GM12878 (cell line): ENCODE data around the gene HOXB3. TPM values are rescaled to one million over a fixed set of nuclear protein-coding genes. Genes with fewer than 3 reads are reported as not detected.

ENCODE experiments used
- ATAC-seq: fragments of 200-7000 bp; cut with Tn5 transposase; 3 replicates; pipeline ENCODE4 v1.9.1; 2020; ENCODE audit warnings: mild to moderate bottlenecking, moderate library complexity
- BruUV-seq: library from RNA; stranded (reverse); fragments of 400-500 nt; replicated peaks from 2 replicates; lab custom pipeline; 2021; lab: Mats Ljungman, UMichigan
- CTCF ChIA-PET: fragments of 300-600 bp; sonication (Branson Sonifier 250); formaldehyde crosslinking; extraction: SDS; loops from one replicate; lab custom pipeline; 2021; ENCODE audit warnings: inconsistent platforms; lab: Yijun Ruan, JAX
- POLR2A ChIA-PET: fragments of 350-600 bp; formaldehyde crosslinking; extraction: SDS; loops from one replicate; lab custom pipeline; 2021; ENCODE audit warnings: inconsistent platforms; lab: Charles Lee
- RAD21 ChIA-PET: fragments of 300-600 bp; sonication (Branson Sonifier 250); formaldehyde crosslinking; loops from one replicate; lab custom pipeline; 2023; ENCODE audit warnings: antibody characterized with exemption; ENCODE audit not compliant: unreplicated experiment; lab: Charles Lee
- SMC1A ChIA-PET: fragments of 300-600 bp; sonication (Branson Sonifier 250); formaldehyde crosslinking; loops from one replicate; lab custom pipeline; 2023; ENCODE audit not compliant: unreplicated experiment, uncharacterized antibody; lab: Charles Lee
- DNase-seq: peaks from one replicate; pipeline ENCODE4 v3.0.0-alpha.2; 2011; ENCODE audit warnings: low read depth, low spot score
- FAIRE-seq: peaks from 3 replicates; lab custom pipeline; 2011; peaks lifted over from hg19 to GRCh38; lab: Jason Lieb, UNC
- H2AFZ ChIP-seq: 2 replicates; pipeline ENCODE4 v1.6.0; 2011; ENCODE audit warnings: low read depth, low read length, control low read depth; ENCODE audit not compliant: control insufficient read depth
- H3K27ac ChIP-seq: 2 replicates; pipeline ENCODE4 v1.5.1; 2011; ENCODE audit warnings: control low read depth; ENCODE audit not compliant: control insufficient read depth, insufficient read depth
- H3K27me3 ChIP-seq, 2 experiments: replicated peaks in 1 of 2; 2 replicates each; pipeline versions ENCODE4 v1.6.0 to v1.6.1; 2011; ENCODE audit warnings: low read length in 1 of 2; ENCODE audit not compliant: control insufficient read depth in 2 of 2, insufficient read depth in 2 of 2
- H3K36me3 ChIP-seq, 2 experiments: 2 replicates each; pipeline ENCODE4 v1.5.1; 2011; ENCODE audit warnings: low read length in 1 of 2; ENCODE audit not compliant: control insufficient read depth in 2 of 2, insufficient read depth in 2 of 2
- H3K4me1 ChIP-seq: 2 replicates; pipeline ENCODE4 v1.6.1; 2011; ENCODE audit warnings: mild to moderate bottlenecking, low read length, moderate library complexity, mixed read lengths; ENCODE audit not compliant: control insufficient read depth, insufficient read depth
- H3K4me2 ChIP-seq: 2 replicates; pipeline ENCODE4 v1.6.0; 2011; ENCODE audit warnings: control low read depth; ENCODE audit not compliant: control insufficient read depth, insufficient read depth
- H3K4me3 ChIP-seq: fragments of 200-600 bp; sonication (generic); 2 replicates; pipeline ENCODE4 v1.5.1; 2016
- H3K79me2 ChIP-seq: 2 replicates; pipeline ENCODE4 v1.6.0; 2011; ENCODE audit warnings: low read length; ENCODE audit not compliant: control insufficient read depth, insufficient read depth
- H3K9ac ChIP-seq: 2 replicates; pipeline ENCODE4 v1.8.0; 2011; ENCODE audit warnings: low read length, control low read depth, mixed read lengths; ENCODE audit not compliant: control insufficient read depth, insufficient read depth
- H3K9me3 ChIP-seq: replicated peaks from 3 replicates; pipeline ENCODE4 v1.5.1; 2011; ENCODE audit warnings: mild to moderate bottlenecking, low read length; ENCODE audit not compliant: control insufficient read depth, insufficient read depth
- H4K20me1 ChIP-seq: 2 replicates; pipeline ENCODE4 v1.6.0; 2011; ENCODE audit not compliant: control insufficient read depth, insufficient read depth
- NFXL1 ChIP-seq: fragments of 450-650 bp; IDR thresholded peaks from 2 replicates; pipeline ENCODE4 v1.6.1; 2017; ENCODE audit warnings: antibody characterized with exemption, mild to moderate bottlenecking, borderline replicate concordance
- POLR2A ChIP-seq: IDR thresholded peaks from 2 replicates; pipeline ENCODE4 v1.6.1; 2011; ENCODE audit warnings: low read depth, mild to moderate bottlenecking, low read length
- RAD51 ChIP-seq: fragments of 450-650 bp; IDR thresholded peaks from 2 replicates; pipeline ENCODE4 v1.6.1; 2016; ENCODE audit warnings: moderate library complexity, mild to moderate bottlenecking, inconsistent platforms
- WGBS: methylation state at CpG from one replicate; pipeline ENCODE4 v1.1.6; 2016; ENCODE audit warnings: low lambda C conversion rate; ENCODE audit not compliant: insufficient replicate concordance, insufficient coverage; ENCODE audit errors: missing lambda C conversion rate; 5-methylcytosine and 5-hydroxymethylcytosine counted together
- in situ Hi-C: fragments of 300-500 bp; cut with MboI; formaldehyde crosslinking; loops from 9 replicates; pipeline ENCODE4 v1.14.3; 2018; ENCODE audit warnings: mixed read lengths
- intact Hi-C: fragments of 100-400 bp; cut with micrococcal nuclease; formaldehyde crosslinking; loops from one replicate; pipeline ENCODE4 v1.14.2; 2022; ENCODE audit not compliant: unreplicated experiment
- polyA plus RNA-seq, 11 experiments: library from polyadenylated mRNA; depleted of rRNA in 4 of 11; unstranded in 6 of 11; stranded (reverse) in 5 of 11; fragments of >200 nt; fragmentation: Nextera tagmentation in 4 of 11; fragmentation: Illumina TruSeq in 1 of 11; extraction: Ambion mirVana in 4 of 11; extraction: Trizol in 1 of 11; gene quantifications; 1 replicate in 1 of 11; 2 replicates in 10 of 11; pipeline versions ENCODE4 v1.2.1 to v1.2.3, GENCODE V29; 2011 to 2016; ENCODE audit warnings: inconsistent platforms in 2 of 11, missing spikeins in 2 of 11, low read depth in 1 of 11
- total RNA-seq, 4 experiments: library from RNA; depleted of rRNA in 3 of 4; stranded (reverse); fragments of >200 nt in 3 of 4; fragmentation: Illumina TruSeq in 1 of 4; extraction: Trizol in 1 of 4; gene quantifications; 2 replicates each; pipeline versions ENCODE4 v1.2.1 to v1.2.3, GENCODE V29; 2013 to 2021
- TF ChIP-seq, protein P1 (sequence below): IDR thresholded peaks from 2 replicates; pipeline ENCODE4 v1.6.1; 2011; ENCODE audit warnings: low read depth, mild to moderate bottlenecking, low read length, moderate library complexity, borderline replicate concordance; ENCODE audit errors: extremely low read depth
- TF ChIP-seq, protein P2 (sequence below): IDR thresholded peaks from 2 replicates; pipeline ENCODE4 v1.6.1; 2011; ENCODE audit warnings: borderline replicate concordance, low read depth, mild to moderate bottlenecking, moderate library complexity, mixed read lengths, low read length; ENCODE audit not compliant: insufficient read depth; ENCODE audit errors: extremely low read length

HOXB3 gene
- total and polyA plus RNA-seq, 10 of the 15 experiments (the other 5 are each of a cell fraction or from before 2014, with no cell fraction given), result 0.19 to 7.7 (median 2.9) TPM

DNA sequence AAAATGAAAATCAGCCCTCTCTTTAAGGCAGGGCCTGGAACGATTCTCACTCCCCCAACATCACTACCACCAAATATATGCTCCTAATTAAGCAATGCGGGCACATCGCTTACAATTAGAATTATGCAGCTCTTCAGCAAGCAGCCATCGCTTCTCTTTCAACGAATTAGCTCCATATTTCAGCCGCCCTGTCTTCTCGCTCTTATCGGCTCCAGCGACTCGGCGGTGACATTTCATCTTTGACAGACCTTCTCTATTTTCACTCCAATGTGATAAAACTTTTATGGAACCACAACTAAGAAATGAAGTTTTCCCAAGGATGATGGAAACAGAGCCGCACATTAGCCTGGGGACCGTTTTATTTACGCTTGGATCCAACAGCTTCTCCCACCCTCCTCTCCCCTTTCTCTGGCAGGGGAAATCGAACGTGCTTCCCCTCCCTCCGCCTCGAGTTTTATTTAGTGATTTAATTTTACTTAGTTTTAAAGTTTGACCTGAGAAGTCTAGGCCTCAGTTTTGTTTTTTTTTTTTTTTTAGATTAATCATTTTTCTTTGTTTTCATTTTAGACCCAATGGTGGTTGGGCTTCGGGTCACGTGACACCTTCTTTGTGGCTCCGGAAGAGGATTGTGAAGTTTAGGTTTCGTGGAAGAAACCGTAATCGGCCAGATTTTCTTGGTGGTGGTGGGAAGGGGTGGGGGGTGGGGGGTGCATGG, 42.1 kb downstream of the HOXB3 start:
- ATAC-seq, result no peak
- no peak overlapping the region for H2AFZ ChIP-seq
- H3K4me3 ChIP-seq, result no peak overlapping the region
- POLR2A ChIA-PET, result interaction anchor here (0.6 to 1.7 kb wide), 3 partner anchors 9 to 363 kb away, joined by 3 to 8 read pairs (median 5); no protein-coding TSS in a partner anchor
- SMC1A ChIA-PET, result interaction anchor here (1.0 to 1.8 kb wide), 3 partner anchors 30 to 196 kb away, joined by 3 to 5 read pairs (median 3); no protein-coding TSS in a partner anchor
- FAIRE-seq, result no peak
- no peak overlapping the region for H3K9ac ChIP-seq
- H4K20me1 ChIP-seq, result no peaks in the 10 kb centered on the region
- CTCF ChIA-PET, result interaction anchor here (0.7 to 1.1 kb wide), 3 partner anchors 45 to 288 kb away, joined by 3 to 4 read pairs (median 3); no protein-coding TSS in a partner anchor
- BruUV-seq, result no TSS peak
- H3K27ac ChIP-seq, result no peak overlapping the region
- H3K36me3 ChIP-seq, result peaks cover 0 to 6% of the 10 kb centered on the region in 2 experiments; a peak in 2 of 4 replicates
- intact Hi-C loops (no loop called here), in situ Hi-C loops (no loop called here)
- no peaks in the 10 kb centered on the region for H3K9me3 ChIP-seq
- no peak overlapping the region for H3K4me2 ChIP-seq
- no peaks in the 10 kb centered on the region for H3K27me3 ChIP-seq
- peaks cover 7% of the 10 kb centered on the region for H3K4me1 ChIP-seq
- TF ChIP-seq POLR2A (no peak), RAD51 (peak; percentile 80; the same call in 1 of the 2 replicates), NFXL1 (no peak)
- TF ChIP-seq, protein P1, sequence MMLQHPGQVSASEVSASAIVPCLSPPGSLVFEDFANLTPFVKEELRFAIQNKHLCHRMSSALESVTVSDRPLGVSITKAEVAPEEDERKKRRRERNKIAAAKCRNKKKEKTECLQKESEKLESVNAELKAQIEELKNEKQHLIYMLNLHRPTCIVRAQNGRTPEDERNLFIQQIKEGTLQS, result peak; percentile 11; the same call in 1 of the 2 replicates
- TF ChIP-seq, protein P2, sequence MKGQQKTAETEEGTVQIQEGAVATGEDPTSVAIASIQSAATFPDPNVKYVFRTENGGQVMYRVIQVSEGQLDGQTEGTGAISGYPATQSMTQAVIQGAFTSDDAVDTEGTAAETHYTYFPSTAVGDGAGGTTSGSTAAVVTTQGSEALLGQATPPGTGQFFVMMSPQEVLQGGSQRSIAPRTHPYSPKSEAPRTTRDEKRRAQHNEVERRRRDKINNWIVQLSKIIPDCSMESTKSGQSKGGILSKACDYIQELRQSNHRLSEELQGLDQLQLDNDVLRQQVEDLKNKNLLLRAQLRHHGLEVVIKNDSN, result peak; percentile 8
- no peak for DNase-seq
- 58% methylated on average over 24 of the region's 24 CpGs for WGBS
- RAD21 ChIA-PET, result interaction anchor here (1.3 to 1.4 kb wide), 2 partner anchors 27 to 55 kb away, joined by 3 to 4 read pairs; no protein-coding TSS in a partner anchor
- peaks cover 2% of the 10 kb centered on the region for H3K79me2 ChIP-seq
